ENCODE measurements around the gene CCDC13. TPM values are rescaled to one million over a fixed set of nuclear protein-coding genes. Genes with fewer than 3 reads are reported as not detected.

The CCDC13 gene
- total RNA-seq, 1 donor from 2014 or later = 0.45 TPM

Other genes with a start within 250 kb of the CCDC13 start
- 50.0 and 50.2 TPM in 2 replicates for gene SEC22C, start 191.3 kb downstream of the CCDC13 start, total RNA-seq
- gene SS18L2, start 182.4 kb downstream of the CCDC13 start, total RNA-seq = 65.3 and 67.4 TPM in 2 replicates
- gene NKTR, start 172.6 kb downstream of the CCDC13 start, total RNA-seq = 106 and 109 TPM in 2 replicates
- gene ZBTB47, start 119.6 kb downstream of the CCDC13 start, total RNA-seq = 0.11 and 0.32 TPM in 2 replicates
- gene KLHL40, start 87.7 kb downstream of the CCDC13 start, total RNA-seq = not detected in 2 replicates
- gene HHATL, start 70.5 kb downstream of the CCDC13 start, total RNA-seq = not detected in 2 replicates
- gene HIGD1A, start 31.2 kb upstream of the CCDC13 start, total RNA-seq = 67.0 and 70.5 TPM in 2 replicates
- 1.00 and 1.3 TPM in 2 replicates for gene ACKR2, start 36.2 kb upstream of the CCDC13 start, total RNA-seq
- gene CYP8B1, start 102.6 kb upstream of the CCDC13 start, total RNA-seq = not detected in 2 replicates
- 0.27 and 0.93 TPM in 2 replicates for gene ZNF662, start 132.9 kb upstream of the CCDC13 start, total RNA-seq
- gene GASK1A, start 206.1 kb upstream of the CCDC13 start, total RNA-seq = 0.09 TPM in 1 of 2 replicates, not detected in the other

Data from T-helper 2 cell treated with Interferon-gamma antibody and Interleukin-4, amounts not matched to agents 100 ng/mL and 5 ng/mL, for 36 hours (primary cell).